Sciatic nerve (tissue), 2 donors: Measurements from ENCODE around the gene GPATCH11. TPM values are rescaled to one million over a fixed set of nuclear protein-coding genes. Genes with fewer than 3 reads are reported as not detected.

Experiments used
- ATAC-seq: fragments of 200-7000 bp; cut with Tn5 transposase; one replicate; pipeline ENCODE4 v1.9.1; 2020; ENCODE audit warnings: mild to moderate bottlenecking, moderate library complexity
- DNase-seq: peaks from one replicate; pipeline ENCODE4 v3.0.0-alpha.2; 2020; ENCODE audit warnings: low spot score
- intact Hi-C: fragments of 100-400 bp; cut with DNase I; formaldehyde crosslinking; loops from one replicate; pipeline ENCODE4 v1.14.2; 2022
- total RNA-seq: library from RNA; stranded (reverse); fragmentation: NEBNext Ultra II Directional; extraction: Animal tissue kit (Norgen Biotek cat#: 25700); gene quantifications from one replicate; pipeline ENCODE4 v1.2.1, GENCODE V29; 2021
- donor health status: DM: no; HTN: no; CAD: no.
- donor health status: DM: no; HTN: no; CAD: no.

The GPATCH11 gene
- total RNA-seq: 8.9 TPM

DNA sequence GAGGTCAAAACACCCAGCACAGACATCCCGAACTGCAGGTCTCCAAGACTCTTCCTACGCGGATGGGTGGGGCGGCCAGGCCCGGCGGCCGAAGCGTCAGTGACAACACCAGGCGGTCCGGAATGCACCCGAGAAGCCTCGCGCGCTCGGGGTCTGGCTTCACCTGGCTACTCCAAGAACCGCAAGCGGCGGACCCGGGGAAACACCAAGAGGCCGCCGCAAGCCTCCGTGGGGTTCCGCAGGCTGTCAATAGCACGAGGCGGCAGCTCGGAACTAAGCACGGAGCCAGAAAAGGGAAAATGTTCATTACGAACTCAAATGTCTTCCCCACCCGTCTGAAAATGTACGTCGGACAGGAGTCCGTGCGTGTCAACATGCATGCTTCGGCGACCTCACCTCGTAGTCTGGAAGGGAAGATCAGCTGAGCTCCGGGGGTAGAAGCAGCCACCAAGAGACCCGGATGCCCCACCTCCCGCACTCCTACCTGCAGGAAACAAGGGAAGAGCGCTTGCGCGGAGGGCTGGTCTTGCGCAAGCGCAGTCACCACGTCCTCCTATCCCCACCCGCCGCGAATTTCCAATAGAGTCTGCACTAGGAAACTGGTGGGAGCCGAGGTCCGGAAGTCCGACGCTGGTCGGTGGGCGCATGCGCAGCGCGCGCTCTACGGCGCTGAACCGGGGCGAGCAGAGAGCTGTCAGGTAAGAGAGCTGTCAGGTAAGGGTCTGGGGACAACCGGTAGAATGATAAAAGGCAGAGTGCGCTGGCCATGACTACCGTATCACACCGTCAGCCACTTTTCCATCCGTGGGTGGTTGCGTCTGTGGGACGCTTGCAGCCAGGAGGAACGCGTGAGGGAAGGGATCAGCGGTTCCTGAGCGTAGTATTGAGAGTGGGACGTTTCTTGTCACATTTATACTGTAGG is at the start of gene GPATCH11, which contains the start of gene HEATR5B:
TSS of gene GPATCH11 (plus strand) at position 646 of the 922 bp plus-strand sequence. CDS start 3,864 bp downstream, outside the sequence.
TSS of gene HEATR5B (minus strand) at position 500 of the 922 bp plus-strand sequence. CDS start 958 bp downstream, outside the sequence.
- intact Hi-C loops: no loop called here
- peak; percentile 95 for DNase-seq

DNA sequence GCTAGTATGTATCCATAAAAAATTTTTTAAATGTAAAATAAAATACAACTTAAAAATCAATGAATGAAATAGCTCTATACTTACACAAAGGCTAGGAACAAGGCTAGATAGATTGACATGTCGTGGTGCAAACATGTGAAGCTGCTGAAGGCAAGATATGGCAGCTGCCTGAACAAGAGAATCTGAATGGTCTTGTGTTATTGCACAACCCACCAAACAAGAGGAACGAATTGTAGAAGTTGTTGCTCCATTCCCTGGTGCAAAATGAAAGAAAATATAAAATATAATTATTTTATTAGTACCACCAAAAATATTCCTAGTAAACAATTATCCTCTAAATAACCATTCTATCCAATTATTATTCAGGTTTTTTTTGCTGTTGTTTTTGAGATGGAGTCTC is 46.5 kb upstream of the GPATCH11 start:
- no peak for ATAC-seq
- no peak for DNase-seq
- intact Hi-C loops: no loop called here

More for the DNA sequence above, at the start of gene GPATCH11, which contains the start of gene HEATR5B:
- ATAC-seq: peak; percentile 99

GRCh38 chr2:37039580-37039979 is 44.7 kb upstream of the GPATCH11 start:
- no peak for ATAC-seq
- no peak for DNase-seq
- intact Hi-C loops: no loop called here

DNA sequence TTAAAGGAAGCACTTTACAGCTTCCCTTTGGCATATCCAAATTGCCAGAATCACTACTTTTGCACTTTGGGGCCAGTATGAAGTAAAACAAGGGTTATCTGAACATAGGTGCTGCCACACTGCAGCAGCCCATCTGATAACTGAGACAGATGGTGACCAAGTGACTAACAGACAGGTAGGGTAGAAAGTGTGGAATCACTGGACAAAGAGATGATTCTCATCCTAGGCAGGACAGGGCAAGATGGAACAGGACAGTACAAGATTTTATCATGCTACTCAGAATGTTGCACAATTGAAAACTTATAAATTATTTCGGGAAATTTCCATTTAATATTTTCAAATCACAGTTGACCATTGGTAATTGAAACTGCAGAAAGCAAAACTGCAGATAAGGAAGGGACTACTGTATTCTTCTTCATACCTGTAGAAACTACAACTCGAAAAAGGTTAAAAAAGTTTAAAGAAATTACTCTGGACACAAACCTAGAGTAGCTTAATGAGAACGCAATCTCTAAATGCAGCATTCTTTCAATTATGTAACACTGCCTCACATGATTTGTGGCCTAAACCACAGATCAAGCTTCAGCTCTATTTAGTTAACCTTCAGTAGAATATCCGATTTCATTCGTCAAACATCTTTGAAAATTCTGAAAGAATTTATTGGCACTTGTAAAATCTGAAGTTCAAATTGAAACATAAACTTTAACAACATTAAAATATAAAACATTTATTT is 31.6 kb upstream of the GPATCH11 start:
- intact Hi-C loops: no loop called here
- ATAC-seq (no peak), DNase-seq (no peak)

- ATAC-seq: no peak
- intact Hi-C loops: no loop called here
- DNase-seq: no peak
Observed at GRCh38 chr2:37059841-37060240, 24.5 kb upstream of the GPATCH11 start.

GRCh38 chr2:37060446-37060845 is 23.9 kb upstream of the GPATCH11 start:
- DNase-seq (no peak), ATAC-seq (no peak)
- intact Hi-C loops: no loop called here

DNA sequence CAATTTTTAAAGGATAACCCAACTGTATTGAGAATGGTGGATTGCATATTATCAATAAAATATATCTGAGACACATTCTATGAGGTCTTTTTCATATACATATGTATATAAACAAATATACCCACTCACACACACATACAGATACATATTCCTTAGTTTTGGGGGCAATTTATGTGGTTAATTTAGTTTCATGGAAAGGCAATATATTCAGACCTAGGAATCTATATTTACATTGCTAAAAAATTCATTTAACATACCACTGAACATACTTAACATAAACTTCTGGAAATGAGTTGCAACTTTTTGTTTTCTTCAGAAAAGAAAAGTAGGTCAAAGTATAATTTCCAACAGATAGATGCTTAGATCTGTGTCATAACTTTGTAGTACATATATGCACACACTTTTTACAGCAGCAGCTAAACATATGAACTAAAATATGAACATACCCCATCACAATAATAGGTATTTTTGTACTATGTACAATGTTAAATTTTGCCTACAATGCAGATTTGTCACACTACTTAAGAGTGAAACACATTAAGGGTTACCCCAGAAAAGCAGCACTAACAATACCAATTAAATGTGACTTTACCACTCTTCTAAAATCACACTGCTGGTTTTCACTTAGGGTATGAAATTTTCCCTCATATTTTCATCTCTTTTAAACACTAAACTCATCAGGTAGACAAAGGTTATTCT is 23.2 kb upstream of the GPATCH11 start:
- intact Hi-C loops: no loop called here
- ATAC-seq (no peak), DNase-seq (no peak)

GRCh38 chr2:37061776-37062175 is 22.5 kb upstream of the GPATCH11 start:
- no peak for DNase-seq
- intact Hi-C loops: no loop called here
- no peak for ATAC-seq

DNA sequence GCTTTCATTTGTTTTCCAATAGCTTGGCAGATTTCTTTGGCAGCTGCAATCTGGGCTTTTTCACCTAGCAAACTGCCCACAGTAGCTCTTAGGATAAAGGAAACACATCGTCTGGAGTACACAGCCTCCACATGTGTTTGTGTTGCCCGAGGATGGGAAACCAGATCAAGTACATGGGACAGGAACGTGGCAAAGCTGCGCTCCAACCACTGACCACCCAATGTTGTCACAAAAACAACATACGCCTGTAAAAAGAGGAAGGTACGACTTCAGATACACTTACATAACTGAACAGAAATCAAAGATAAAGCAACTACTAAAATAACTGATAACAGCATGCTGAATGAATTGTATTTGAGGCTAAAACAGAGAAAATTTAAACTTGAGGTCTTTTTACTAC is 15.6 kb upstream of the GPATCH11 start:
- intact Hi-C loops: no loop called here
- no peak for ATAC-seq
- DNase-seq: no peak

- no peak for ATAC-seq
- intact Hi-C loops: no loop called here
Observed at GRCh38 chr2:37070931-37071330, 13.4 kb upstream of the GPATCH11 start.

DNA sequence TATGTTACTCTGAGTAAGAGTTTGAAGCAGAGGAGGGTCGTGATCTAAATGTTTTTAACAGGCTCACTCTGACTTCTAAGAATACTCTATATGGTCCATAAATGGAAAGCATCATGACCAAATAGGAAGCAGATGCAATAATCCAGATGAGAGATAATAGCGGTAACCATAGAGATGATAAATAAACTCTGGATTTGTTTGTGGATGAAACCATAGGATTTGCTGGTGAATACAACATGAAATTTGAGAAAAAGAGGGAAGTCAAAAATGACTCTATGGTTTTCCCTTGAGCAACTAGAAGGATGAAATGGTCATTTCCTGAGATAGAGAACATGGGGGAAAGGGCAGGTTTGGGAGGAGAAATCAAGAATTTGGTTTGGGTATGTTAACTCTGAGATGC is 4.1 kb upstream of the GPATCH11 start:
- DNase-seq (no peak), ATAC-seq (no peak)
- intact Hi-C loops: no loop called here

More at GRCh38 chr2:37070931-37071330, 13.4 kb upstream of the GPATCH11 start:
- no peak for DNase-seq

DNA sequence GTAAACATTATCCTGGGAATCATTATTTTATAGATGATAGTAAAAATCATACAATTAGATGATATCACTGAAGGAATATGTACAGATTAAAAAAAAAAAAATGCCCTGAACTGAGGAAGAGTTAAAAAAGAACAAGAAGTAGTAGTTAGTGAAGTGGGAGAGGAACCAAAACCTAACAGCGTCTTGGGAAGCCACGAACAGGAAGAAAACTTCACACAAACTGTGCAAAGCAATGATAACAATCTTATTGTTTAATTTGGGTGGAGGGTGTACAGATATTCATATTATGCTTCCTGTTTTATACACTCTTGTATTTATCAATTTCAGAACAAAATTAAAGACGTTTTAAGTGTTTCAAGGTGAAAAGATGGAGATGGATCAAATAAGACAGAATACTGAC is 3.6 kb upstream of the GPATCH11 start:
- intact Hi-C loops: no loop called here
- ATAC-seq: no peak
- no peak for DNase-seq

DNA sequence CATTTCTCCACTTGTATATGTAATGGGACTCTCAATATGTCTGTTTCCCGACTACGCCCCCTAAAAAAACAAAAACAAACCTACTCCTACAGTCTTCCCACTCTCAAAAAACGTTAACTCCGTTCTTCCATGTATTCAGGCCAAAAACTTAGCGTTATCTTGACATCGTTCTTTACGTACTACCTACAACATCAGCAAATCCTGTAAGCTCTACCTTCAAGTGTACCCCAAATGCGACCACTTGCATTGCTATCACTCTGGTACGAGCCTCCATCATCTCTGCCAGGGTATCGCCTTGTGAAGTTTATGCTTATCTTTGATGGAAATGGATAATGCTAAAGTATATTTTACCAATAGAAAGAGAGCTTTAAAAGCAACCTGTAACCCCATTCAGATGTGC is 479 bp downstream of the GPATCH11 start:
- DNase-seq (no peak), ATAC-seq (no peak)
- intact Hi-C loops: no loop called here

DNA sequence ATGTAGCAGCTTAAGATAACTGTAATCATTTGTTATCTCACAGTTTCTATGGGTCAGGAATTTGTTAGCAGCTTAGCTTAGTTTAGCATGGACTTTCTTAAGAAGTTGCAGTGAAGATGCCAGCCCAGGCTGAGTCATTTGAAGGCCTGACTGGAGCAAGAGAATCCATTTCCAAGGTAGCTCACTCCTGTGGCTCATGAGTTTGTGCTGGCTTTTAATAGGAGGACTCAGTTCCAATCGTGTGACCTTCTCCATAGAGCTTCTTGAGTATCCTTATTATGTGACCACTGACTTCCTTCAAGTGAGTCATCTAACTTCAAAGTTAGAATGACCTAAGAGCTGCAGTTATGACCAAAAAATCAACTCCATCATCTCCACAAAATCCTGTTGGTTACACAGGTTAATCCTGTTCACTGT is 1.4 kb downstream of the GPATCH11 start:
- DNase-seq (no peak), ATAC-seq (no peak)
- intact Hi-C loops: no loop called here

DNA sequence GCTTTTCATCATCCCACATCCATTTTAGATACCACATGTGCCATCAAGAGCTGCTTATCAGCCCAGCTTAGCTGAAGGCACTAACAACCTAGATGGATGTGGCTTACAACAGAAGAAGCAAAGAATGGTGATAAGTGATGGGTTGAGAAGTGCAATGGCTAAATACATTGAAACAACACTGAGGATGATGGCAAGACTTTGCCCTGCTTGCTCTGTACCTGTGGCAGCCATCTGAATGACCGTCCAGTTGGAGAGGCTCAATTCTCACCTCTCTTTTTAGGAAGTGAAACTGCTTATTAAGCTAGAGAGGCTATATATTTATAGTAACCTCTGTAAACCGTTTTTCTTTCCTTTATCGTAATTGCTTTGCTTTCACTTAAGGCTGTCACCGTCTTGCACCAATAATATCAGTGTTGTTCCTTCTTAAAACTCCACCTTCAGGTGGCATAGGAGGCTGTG is 5.7 kb downstream of the GPATCH11 start:
- ATAC-seq (no peak), DNase-seq (no peak)
- intact Hi-C loops: no loop called here

- no peak for ATAC-seq
- DNase-seq: no peak
- intact Hi-C loops: no loop called here
Observed at GRCh38 chr2:37091873-37092272, 7.6 kb downstream of the GPATCH11 start.

DNA sequence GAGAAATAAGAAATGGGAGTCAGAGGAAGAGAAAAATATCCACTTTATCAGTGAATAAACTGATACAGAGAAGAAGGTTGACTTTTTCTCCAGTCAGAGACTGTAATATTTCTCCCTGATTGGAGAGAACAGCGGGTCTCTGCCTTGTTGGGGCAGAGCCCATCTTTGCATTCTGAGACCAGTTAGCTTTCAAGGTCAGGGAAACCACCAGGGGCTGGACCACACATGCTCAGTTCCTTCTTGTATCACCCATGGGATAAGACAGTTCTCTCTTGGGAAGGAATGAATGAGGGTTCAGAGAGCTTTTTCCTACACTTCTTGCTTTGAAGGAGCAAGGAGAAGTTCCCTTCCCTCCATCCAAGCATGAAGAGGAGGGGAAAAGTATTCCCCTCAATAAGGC is 12.2 kb downstream of the GPATCH11 start:
- intact Hi-C loops: no loop called here
- ATAC-seq: no peak

GRCh38 chr2:37098416-37099118 is 14.2 kb downstream of the GPATCH11 start:
- intact Hi-C loops: no loop called here
- DNase-seq (no peak), ATAC-seq (no peak)

More for the DNA sequence above, 12.2 kb downstream of the GPATCH11 start:
- no peak for DNase-seq

DNA sequence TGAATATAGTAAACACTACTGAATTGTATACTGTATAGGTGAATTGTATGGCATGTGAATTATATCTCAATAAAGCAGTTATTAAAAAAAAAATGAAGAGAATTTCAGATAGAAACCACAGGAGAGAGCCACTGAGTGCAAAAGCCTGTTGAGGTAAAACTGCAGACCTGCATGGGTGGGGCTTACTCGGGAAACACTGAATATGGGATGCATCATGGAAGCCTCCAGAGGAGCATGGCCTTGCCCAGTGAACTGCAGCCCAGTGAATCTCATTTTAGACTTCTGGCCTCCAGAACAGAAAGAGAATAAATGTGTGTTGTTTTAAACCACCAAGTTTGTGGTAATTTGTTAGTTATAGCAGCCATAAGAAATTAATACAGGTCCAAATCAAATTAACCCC is 15.7 kb downstream of the GPATCH11 start:
- intact Hi-C loops: no loop called here
- ATAC-seq (no peak), DNase-seq (no peak)
